GM20431 (cell line): Measurements from ENCODE around the gene SEMA4B.

Source experiments
- in situ Hi-C: fragments of 300-500 bp; cut with MseI, MboI; formaldehyde crosslinking; loops from one replicate; pipeline ENCODE4 v1.15.0; 2020; ENCODE audit warnings: low sequenced_read_pairs; ENCODE audit not compliant: unreplicated experiment

SEMA4B gene

DNA sequence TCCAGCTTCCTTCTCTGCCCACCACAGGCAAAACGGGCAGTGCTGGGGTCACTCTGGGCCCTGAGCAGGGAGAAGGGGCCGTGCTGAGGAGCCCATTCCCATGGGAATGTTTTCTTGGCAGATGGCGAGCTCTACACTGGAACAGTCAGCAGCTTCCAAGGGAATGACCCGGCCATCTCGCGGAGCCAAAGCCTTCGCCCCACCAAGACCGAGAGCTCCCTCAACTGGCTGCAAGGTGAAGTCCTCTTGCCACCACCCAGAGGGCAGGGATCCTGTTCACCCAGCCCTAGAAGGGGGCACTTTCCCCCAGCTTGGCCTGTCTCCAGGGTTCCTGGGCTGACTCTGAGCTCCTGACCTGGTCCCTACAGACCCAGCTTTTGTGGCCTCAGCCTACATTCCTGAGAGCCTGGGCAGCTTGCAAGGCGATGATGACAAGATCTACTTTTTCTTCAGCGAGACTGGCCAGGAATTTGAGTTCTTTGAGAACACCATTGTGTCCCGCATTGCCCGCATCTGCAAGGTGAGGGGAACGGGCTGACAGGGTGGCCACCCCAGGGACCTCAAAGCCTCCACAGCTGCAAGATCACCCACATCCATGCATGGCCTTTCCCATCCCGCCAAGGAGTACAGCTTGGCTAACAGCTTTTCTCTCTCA is 20.2 kb downstream of the SEMA4B start:
- in situ Hi-C loops = no loop called here

DNA sequence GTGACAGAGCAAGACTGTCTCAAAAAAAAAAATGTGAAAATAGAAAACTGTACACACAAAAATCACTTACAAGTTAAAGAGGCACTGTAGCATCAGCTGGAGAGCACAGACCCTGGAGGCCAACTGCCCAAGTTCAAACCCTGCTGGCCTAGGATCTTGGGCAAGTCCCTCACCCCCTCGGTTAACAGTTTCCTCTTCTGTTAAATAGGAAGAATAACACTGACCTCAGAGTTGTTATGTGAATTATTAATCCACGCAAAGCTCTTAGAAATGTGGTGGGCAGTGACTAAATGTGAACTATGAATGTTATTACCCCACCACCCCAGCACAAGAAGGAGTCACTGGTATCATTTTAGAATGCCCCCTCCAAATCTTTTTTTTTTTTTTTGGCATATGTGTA is 21.4 kb downstream of the SEMA4B start:
- in situ Hi-C loops = no loop called here

DNA sequence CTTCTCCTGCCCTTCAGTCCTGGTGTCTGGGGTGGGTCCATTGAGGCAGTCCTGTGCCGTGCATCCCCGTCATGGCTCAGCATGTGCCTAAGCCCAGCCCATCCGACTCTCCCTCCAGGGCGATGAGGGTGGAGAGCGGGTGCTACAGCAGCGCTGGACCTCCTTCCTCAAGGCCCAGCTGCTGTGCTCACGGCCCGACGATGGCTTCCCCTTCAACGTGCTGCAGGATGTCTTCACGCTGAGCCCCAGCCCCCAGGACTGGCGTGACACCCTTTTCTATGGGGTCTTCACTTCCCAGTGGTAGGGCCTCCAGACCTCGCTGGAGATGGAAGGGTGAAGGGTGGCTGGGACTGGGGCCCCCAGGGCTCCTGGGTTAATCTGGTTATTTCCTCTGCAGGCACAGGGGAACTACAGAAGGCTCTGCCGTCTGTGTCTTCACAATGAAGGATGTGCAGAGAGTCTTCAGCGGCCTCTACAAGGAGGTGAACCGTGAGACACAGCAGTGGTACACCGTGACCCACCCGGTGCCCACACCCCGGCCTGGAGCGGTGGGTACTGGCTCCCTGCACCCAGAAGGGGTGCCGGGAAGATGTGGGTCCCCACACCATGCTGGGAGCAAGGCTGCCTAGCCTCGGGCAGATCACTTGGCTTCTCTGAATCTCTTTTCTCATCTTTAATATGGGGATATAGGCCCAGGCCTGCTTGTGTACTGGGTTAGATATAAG is 22.5 kb downstream of the SEMA4B start:
- in situ Hi-C loops = no loop called here

DNA sequence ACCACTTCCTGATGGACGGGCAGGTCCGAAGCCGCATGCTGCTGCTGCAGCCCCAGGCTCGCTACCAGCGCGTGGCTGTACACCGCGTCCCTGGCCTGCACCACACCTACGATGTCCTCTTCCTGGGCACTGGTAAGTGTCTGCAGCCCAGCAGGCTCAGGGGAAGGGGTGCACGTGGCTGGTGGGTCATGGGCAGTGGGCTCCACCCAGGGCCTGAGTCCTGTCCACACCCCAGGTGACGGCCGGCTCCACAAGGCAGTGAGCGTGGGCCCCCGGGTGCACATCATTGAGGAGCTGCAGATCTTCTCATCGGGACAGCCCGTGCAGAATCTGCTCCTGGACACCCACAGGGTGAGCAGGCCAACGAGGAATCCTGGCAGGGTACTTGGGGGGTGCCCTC is 23.9 kb downstream of the SEMA4B start:
- in situ Hi-C loops = no loop called here

DNA sequence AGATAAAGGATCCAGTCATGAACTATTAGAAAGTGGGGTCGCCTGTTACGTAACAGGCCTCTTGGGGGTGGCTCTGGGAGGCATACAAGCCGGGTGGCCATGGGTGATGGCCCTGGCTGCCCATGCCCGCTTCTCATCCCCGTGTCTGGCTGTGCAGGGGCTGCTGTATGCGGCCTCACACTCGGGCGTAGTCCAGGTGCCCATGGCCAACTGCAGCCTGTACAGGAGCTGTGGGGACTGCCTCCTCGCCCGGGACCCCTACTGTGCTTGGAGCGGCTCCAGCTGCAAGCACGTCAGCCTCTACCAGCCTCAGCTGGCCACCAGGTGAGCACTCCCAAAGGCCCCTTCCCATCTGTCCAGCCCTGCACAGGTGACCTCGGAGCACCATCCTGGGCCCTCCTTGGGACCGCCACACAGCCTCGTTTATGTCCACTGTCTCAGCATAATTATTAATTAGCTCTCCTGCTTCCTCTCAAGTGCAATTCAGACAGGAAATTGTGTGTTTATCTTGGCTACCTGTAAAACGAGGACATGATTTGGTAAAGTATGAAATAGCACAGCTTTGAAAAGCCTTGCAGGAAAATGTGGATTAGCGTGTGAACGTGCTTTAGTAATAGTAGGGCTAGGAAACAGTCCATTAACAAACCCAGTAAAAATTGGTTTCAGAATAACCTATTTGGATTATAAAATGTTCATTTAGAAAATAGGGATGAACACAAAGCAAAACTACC is 24.5 kb downstream of the SEMA4B start:
- in situ Hi-C loops = no loop called here

DNA sequence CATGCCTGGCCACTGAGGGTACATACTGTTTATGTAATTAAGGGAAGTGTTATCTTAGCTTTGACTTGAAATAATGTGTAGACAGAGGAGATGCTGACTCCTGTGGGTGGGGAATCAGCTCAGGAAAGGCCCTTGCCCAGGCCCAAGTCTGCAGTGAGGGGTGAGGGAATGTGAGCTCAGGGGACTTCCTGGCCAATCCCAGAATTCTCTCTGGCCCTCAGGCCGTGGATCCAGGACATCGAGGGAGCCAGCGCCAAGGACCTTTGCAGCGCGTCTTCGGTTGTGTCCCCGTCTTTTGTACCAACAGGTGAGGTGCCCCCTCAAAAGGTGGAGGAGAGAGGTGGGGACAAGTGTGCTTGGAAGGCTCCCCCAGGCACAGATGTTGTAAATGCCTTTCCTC is 26.2 kb downstream of the SEMA4B start:
- in situ Hi-C loops = no loop called here

DNA sequence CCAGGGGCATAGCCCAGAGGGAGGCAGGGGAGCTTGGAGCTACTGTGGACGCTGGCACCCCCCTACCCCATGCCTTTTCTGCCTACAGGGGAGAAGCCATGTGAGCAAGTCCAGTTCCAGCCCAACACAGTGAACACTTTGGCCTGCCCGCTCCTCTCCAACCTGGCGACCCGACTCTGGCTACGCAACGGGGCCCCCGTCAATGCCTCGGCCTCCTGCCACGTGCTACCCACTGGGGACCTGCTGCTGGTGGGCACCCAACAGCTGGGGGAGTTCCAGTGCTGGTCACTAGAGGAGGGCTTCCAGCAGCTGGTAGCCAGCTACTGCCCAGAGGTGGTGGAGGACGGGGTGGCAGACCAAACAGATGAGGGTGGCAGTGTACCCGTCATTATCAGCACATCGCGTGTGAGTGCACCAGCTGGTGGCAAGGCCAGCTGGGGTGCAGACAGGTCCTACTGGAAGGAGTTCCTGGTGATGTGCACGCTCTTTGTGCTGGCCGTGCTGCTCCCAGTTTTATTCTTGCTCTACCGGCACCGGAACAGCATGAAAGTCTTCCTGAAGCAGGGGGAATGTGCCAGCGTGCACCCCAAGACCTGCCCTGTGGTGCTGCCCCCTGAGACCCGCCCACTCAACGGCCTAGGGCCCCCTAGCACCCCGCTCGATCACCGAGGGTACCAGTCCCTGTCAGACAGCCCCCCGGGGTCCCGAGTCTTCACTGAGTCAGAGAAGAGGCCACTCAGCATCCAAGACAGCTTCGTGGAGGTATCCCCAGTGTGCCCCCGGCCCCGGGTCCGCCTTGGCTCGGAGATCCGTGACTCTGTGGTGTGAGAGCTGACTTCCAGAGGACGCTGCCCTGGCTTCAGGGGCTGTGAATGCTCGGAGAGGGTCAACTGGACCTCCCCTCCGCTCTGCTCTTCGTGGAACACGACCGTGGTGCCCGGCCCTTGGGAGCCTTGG is 27.0 kb downstream of the SEMA4B start:
- in situ Hi-C loops = no loop called here

DNA sequence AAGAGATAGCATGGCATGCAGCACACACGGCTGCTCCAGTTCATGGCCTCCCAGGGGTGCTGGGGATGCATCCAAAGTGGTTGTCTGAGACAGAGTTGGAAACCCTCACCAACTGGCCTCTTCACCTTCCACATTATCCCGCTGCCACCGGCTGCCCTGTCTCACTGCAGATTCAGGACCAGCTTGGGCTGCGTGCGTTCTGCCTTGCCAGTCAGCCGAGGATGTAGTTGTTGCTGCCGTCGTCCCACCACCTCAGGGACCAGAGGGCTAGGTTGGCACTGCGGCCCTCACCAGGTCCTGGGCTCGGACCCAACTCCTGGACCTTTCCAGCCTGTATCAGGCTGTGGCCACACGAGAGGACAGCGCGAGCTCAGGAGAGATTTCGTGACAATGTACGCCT is 27.8 kb downstream of the SEMA4B start:
- in situ Hi-C loops = no loop called here

DNA sequence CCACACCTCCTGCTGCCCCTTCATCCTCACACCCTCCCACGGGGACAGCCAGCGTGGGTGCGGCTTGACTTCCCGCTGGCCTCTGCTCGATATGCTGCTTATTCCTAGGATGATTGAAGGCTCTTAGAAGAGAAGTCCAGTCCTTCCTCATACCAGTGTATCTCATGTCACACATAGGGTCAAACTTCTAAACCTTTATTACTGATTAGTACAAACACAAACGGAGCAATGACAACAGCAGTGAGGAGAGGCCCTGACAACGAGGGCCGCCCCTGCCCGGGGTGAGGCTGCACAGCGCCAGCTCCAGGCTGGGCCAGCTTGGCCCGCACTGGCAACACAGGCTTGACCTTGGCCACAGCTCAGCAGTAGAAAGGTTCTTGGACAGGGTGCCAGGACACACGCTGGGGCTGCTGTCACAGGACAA is 29.0 kb downstream of the SEMA4B start:
- in situ Hi-C loops = no loop called here

DNA sequence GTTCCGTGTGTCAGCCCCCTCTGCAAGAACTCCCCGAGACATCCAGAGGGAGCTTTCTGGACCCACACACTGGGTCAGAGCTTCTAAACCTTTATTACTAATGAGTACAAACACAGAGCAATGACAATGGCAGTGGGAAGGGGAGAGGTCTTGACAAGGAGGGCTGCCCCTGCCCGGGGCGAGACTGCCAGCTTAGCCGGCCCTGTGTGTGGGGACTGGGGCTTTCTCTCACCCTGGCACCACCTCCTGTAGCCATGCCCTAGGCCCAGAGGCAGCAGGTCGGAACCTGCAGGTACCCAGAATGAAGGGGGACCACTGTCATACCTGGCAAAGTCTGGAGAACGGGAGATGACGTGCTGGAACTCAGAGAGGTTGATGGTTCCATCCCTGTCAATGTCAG is 29.5 kb downstream of the SEMA4B start:
- in situ Hi-C loops = no loop called here

DNA sequence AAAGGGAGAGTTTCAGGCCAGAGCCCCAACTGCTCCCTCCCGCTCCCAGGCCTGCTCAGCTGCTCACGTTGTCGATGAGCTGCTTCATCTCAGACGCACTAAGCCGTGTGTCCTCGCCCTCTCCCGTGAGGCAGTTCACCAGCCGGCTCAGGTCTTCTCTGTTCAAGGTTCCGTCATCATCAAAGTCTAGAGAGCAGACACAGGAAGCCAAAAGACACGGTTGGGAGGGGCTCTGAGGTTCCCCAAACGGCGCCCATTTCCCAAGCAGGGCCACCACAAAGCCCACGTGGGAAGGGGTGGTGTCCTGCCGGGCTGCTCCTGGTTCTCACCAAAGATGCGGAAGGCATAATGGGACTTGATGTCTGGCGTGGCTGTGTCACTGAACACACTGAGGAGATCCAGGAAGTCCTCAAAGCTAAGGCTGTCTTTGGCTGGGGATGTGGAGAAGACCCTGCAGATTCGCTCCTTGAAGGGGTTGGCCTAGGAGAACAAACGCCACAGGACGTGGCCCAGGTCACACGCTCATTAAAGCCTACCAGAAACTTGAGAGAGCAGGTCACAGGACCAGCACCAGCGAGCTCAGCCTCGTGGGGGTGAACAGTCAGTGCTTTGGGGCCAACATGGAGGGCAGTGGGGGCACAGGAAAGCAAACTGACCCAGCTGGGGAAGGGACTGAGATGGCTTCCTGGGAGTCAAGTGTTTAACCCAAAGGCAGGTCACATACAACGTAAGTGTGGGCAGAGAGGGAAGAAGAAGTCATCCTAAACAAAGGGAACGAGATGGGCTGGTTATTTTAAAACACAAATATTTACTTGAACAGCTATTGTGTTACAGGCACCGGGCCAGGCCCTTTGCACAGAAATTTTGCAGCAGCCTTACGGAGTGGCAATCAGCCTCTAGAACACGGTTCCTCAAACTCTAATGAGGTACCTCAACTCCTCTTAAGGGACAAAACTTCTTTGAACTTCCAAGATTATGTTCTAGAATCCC is 30.2 kb downstream of the SEMA4B start:
- in situ Hi-C loops = no loop called here

DNA sequence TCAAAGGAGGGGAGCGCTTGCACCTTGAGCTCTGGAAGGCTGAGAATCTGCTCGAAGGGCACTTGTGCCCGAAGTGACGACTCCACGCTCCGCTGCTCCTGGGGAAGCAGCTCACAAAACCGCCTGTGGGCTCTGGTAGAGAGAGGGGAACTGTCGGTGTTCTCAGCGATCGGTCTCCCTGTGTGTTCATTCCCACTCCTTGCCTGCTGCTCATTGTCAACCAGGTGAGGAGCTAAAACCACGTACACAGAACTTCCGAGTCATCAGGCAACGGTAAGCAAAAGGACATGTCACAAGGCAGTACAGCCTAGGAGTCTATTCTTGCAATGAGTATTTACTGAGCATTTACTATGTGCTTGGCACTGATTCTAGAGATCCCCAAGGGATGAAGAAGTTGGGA is 31.1 kb downstream of the SEMA4B start:
- in situ Hi-C loops = no loop called here

DNA sequence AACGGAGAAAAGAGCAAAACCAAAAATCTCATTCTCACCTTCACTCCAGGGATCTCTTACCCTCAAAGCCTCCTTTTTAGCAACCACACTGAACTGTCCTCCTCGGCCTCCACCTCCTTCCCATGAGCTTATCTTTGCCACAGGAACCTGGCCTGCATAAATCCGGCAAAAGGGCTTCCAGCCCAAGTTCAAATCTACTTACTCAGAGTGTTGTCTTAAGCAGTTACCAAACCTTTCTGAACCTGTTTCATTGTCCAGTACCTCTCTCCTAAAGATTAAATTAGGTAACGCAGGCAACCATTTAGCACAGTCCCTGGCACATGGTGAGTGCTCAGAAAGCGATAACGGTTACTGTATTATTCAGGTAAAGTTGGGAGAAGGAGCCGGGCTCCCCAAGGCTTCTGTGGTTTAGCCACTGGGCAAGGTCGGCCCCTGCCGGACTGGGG is 31.8 kb downstream of the SEMA4B start:
- in situ Hi-C loops = no loop called here

DNA sequence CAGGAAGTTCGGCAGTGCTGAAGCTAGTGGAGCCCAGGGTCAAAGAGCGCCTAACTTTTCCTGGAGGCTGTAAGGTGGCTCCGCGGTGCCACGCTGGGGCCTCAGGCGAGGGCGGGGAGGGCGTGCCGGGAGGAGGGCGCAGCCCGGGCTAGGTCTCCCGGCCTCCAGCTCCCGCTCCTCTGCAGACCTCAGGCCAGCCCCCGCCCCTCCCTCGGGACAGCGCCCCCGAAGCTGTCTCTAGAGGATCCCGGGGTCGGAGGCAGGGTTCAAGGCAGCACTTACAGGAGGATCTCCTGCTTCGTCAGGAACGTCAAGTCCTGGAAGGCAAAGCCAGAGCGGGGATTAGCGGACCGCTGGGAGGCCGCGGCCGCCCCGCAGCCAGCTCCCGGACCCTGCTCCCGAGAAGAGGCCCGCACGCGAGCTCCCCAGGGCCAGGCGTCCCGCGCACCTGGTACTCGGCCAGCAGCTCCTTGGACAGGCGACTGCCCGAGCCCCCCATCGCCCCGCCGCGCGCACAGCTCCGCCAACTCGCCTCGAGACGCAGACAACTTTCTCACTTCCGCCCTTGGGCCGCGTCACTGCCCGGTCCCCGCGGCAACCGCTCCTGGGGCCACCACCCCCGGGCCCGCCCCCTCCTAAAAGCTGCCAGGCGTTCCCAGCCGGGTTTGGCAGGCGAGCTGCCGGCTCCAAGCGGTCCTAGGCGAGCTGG is 32.4 kb downstream of the SEMA4B start, which contains the start of gene CIB1:
Gene CIB1, minus strand, starts transcription at position 555 of the 709 bp plus-strand sequence. Its CDS starts 56 bp downstream, at position 499.
- in situ Hi-C loops = no loop called here

DNA sequence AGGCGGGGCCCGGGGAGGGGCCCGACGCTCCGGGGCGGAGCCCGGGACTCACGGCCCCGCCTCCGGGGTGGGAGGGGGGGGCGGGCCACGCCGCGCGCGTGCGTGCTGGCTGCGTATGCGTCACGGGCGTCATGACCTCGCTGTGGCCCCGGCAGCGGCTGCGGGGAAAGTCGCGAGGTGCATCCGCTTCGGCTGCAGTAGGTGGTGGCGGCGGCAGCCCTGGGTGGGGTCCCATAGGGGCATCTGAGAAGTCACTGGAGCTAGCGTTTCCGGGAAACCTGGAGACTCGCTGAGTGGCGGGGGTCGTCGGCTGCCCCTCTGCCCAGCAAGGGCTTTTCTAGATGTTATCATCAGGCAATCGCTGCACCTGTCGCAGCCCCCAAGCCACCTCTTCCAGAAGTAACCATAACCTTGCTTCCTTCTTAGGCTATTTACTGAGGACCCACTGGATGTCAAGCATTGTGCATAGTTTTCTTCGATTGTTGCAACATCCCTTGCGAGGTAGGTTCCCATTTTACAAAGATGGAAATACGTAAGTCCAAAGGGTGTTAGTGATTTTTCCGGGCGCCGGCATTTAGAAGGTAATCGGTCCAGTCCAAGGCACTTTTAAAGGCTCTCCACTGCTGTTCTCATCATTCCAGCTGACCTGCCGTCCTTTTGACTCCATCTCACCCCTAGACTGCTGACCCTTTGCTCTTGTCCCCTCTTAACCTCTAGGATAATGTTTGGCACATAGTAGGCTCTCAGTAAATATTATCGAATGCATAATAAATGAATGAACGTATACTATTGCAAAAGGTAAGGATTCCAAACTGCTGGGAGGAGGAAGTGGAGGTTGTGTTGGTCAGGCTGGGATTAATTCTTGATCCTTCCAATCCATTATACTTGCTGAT is 33.2 kb downstream of the SEMA4B start, which contains the start of gene GDPGP1:
Gene GDPGP1, plus strand, starts transcription at position 114 of the 893 bp plus-strand sequence. CDS start 6,700 bp downstream, outside the sequence.
- in situ Hi-C loops = no loop called here

DNA sequence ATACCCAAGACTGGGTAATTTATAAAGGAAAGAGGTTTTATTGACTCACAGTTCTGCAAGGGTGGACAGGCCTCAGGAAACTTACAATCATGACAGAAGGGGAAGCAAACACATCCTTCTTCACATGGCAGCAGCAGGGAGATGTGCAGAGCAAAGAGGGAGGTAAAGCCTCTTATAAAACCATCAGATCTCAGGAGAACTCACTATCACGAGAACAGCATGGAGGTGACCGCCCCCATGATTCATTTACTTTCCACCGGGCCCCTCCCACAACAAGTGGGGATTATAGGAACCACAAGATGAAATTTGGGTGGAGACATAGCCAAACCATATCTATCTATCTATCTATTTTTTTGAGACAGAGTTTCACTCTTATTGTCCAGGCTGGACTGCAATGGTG is 38.2 kb downstream of the SEMA4B start:
- in situ Hi-C loops = no loop called here

DNA sequence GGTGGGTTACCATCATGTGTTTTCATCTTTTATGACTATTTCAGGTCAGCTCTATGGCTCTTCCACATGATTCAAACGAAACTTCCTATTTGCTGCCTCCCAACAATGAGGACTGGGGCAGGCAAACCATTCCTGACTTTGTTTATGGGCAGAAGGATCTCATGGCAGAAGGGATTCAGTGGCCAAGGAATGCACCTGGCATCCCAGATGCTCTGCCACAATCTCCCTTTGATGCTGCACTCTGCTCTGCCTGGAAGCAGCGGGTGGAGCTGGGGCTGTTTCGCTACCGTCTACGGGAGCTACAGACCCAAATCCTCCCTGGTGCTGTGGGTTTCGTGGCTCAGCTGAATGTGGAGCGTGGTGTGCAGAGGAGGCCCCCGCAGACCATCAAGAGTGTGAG is 39.7 kb downstream of the SEMA4B start:
- in situ Hi-C loops = no loop called here
